Measurements from ENCODE around the gene NPS. TPM values are rescaled to one million over a fixed set of nuclear protein-coding genes. Genes with fewer than 3 reads are reported as not detected.

The NPS gene
- total RNA-seq, 1 donor from 2014 or later, result not detected

- peaks cover 6% of the 10 kb centered on the region for H3K27me3 Mint-ChIP-seq (ENCODE audit: unreplicated experiment)
- no peaks in the 10 kb centered on the region for H3K36me3 Mint-ChIP-seq (ENCODE audit: unreplicated experiment)
- H3K27ac Mint-ChIP-seq (ENCODE audit: unreplicated experiment), result no peak overlapping the region
- DNase-seq, result no peak
- peaks cover 2% of the 10 kb centered on the region for H3K4me1 Mint-ChIP-seq (ENCODE audit: low read depth, unreplicated experiment)
- peak; percentile 62 for TF ChIP-seq CTCF (IDR thresholded peaks at IDR 0.05; ENCODE audit: partially characterized antibody, unreplicated experiment)
- H3K4me3 Mint-ChIP-seq (ENCODE audit: unreplicated experiment), result no peak overlapping the region
- H3K9me3 Mint-ChIP-seq (ENCODE audit: unreplicated experiment), result peaks cover 5% of the 10 kb centered on the region
These were observed 24.9 kb upstream of the NPS start for GRCh38 chr10:127524229-127524628.

GRCh38 chr10:127524908-127525665 lies 24.0 kb upstream of the NPS start:
- Mint-ChIP-seq H3K4me3 (ENCODE audit: unreplicated experiment) (no peak overlapping the region), H3K36me3 (ENCODE audit: unreplicated experiment) (no peaks in the 10 kb centered on the region), H3K9me3 (ENCODE audit: unreplicated experiment) (peaks cover 5% of the 10 kb centered on the region), H3K4me1 (ENCODE audit: low read depth, unreplicated experiment) (peaks cover 2% of the 10 kb centered on the region), H3K27me3 (ENCODE audit: unreplicated experiment) (peaks cover 6% of the 10 kb centered on the region), H3K27ac (ENCODE audit: unreplicated experiment) (no peak overlapping the region)
- no peak for TF ChIP-seq CTCF (IDR thresholded peaks at IDR 0.05; ENCODE audit: partially characterized antibody, unreplicated experiment)
- DNase-seq, result no peak

DNA sequence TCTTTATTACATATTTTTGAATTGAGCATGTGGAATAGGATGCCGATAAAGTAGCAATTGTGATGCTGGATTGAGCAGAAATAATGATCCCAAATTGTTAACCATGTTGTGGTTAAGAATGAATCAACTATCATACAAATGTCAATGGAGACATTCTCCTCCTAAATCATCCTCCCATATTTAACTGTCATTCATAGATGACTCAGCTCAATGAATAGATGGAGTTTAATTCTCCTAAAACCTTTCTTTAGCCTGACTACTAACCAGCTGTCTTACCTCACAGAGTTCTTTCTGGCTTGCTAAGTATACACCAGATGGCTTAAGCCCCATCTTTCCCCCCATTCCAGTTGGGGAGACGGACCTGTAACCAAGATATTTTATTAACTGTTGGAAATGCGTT lies 23.4 kb upstream of the NPS start:
- DNase-seq, result no peak
- H3K4me3 Mint-ChIP-seq (ENCODE audit: unreplicated experiment), result no peak overlapping the region

DNA sequence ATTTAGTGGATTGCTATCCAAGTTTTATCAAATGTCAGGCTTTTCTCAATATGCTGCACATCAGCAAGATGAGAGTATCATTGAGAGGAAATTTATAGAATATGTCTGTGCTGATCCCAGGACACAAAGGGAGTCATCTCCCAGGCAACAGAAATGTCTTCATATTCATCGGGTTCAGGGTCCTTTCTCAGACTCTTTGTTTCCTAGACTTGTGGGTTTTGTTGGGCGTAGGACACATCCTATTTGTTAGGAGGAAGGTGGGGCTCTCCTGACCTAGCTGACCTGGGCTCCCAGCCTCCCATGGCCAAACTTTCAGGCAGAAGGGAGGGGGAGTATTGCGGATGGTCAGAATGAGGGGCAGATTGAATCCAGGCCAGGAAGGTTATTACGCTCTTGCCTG lies 22.9 kb upstream of the NPS start:
- Mint-ChIP-seq H3K36me3 (ENCODE audit: unreplicated experiment) (no peaks in the 10 kb centered on the region), H3K27me3 (ENCODE audit: unreplicated experiment) (peaks cover 6% of the 10 kb centered on the region), H3K27ac (ENCODE audit: unreplicated experiment) (no peak overlapping the region), H3K9me3 (ENCODE audit: unreplicated experiment) (peaks cover 5% of the 10 kb centered on the region), H3K4me1 (ENCODE audit: low read depth, unreplicated experiment) (peaks cover 2% of the 10 kb centered on the region), H3K4me3 (ENCODE audit: unreplicated experiment) (no peak overlapping the region)
- no peak for TF ChIP-seq CTCF (IDR thresholded peaks at IDR 0.05; ENCODE audit: partially characterized antibody, unreplicated experiment)
- no peak for DNase-seq

More for the DNA sequence above, 23.4 kb upstream of the NPS start:
- H3K27ac Mint-ChIP-seq (ENCODE audit: unreplicated experiment), result no peak overlapping the region
- peaks cover 5% of the 10 kb centered on the region for H3K9me3 Mint-ChIP-seq (ENCODE audit: unreplicated experiment)
- peaks cover 6% of the 10 kb centered on the region for H3K27me3 Mint-ChIP-seq (ENCODE audit: unreplicated experiment)
- H3K4me1 Mint-ChIP-seq (ENCODE audit: low read depth, unreplicated experiment), result peaks cover 2% of the 10 kb centered on the region
- no peak for TF ChIP-seq CTCF (IDR thresholded peaks at IDR 0.05; ENCODE audit: partially characterized antibody, unreplicated experiment)
- no peaks in the 10 kb centered on the region for H3K36me3 Mint-ChIP-seq (ENCODE audit: unreplicated experiment)

GRCh38 chr10:127527320-127527719 lies 21.8 kb upstream of the NPS start:
- Mint-ChIP-seq H3K27me3 (ENCODE audit: unreplicated experiment) (peaks cover 6% of the 10 kb centered on the region), H3K4me1 (ENCODE audit: low read depth, unreplicated experiment) (peaks cover 2% of the 10 kb centered on the region), H3K4me3 (ENCODE audit: unreplicated experiment) (no peak overlapping the region), H3K9me3 (ENCODE audit: unreplicated experiment) (peaks cover 2% of the 10 kb centered on the region), H3K36me3 (ENCODE audit: unreplicated experiment) (no peaks in the 10 kb centered on the region), H3K27ac (ENCODE audit: unreplicated experiment) (no peak overlapping the region)
- DNase-seq, result no peak
- TF ChIP-seq CTCF (IDR thresholded peaks at IDR 0.05; ENCODE audit: partially characterized antibody, unreplicated experiment), result no peak

Measured in glutamatergic neuron (in vitro differentiated cells).